Left ventricle myocardium inferior (tissue), 1 donor: ENCODE data around the gene SPATA31C2. TPM values are rescaled to one million over a fixed set of nuclear protein-coding genes. Genes with fewer than 3 reads are reported as not detected.

Experiments
- DNase-seq: peaks from one replicate; pipeline ENCODE4 v3.0.0-alpha.2; 2020
- H3K27ac ChIP-seq: fragments of 200-600 bp; replicated peaks from 2 replicates; pipeline ENCODE4 v1.8.0; 2021
- H3K27me3 ChIP-seq: fragments of 200-600 bp; 2 replicates; pipeline ENCODE4 v1.8.0; 2021; ENCODE audit warnings: low read depth
- H3K36me3 ChIP-seq: fragments of 200-600 bp; 2 replicates; pipeline ENCODE4 v1.8.0; 2021
- H3K4me1 ChIP-seq: fragments of 200-600 bp; 2 replicates; pipeline ENCODE4 v1.8.0; 2021
- H3K4me3 ChIP-seq: fragments of 200-600 bp; 2 replicates; pipeline ENCODE4 v1.8.0; 2021; ENCODE audit warnings: mild to moderate bottlenecking, moderate library complexity
- H3K9me3 ChIP-seq: fragments of 200-600 bp; replicated peaks from 2 replicates; pipeline ENCODE4 v1.8.0; 2021
- intact Hi-C: fragments of 100-400 bp; cut with micrococcal nuclease; formaldehyde crosslinking; loops from one replicate; pipeline ENCODE4 v1.11.0; 2022
- total RNA-seq: library from RNA; stranded (reverse); fragmentation: NEBNext Ultra II Directional; extraction: Animal tissue kit (Norgen Biotek cat#: 25700); gene quantifications from one replicate; pipeline ENCODE4 v1.2.1, GENCODE V29; 2021
- TF ChIP-seq, protein P1 (sequence below): fragments of 200-600 bp; IDR thresholded peaks from 2 replicates; pipeline ENCODE4 v1.8.0; 2021; ENCODE audit warnings: antibody characterized with exemption, mild to moderate bottlenecking, borderline replicate concordance
- donor health status: DM: no; HTN: yes; CAD: no; lungs with severe emphysema.

SPATA31C2 gene
- total RNA-seq, 1 donor from 2014 or later: not detected

DNA sequence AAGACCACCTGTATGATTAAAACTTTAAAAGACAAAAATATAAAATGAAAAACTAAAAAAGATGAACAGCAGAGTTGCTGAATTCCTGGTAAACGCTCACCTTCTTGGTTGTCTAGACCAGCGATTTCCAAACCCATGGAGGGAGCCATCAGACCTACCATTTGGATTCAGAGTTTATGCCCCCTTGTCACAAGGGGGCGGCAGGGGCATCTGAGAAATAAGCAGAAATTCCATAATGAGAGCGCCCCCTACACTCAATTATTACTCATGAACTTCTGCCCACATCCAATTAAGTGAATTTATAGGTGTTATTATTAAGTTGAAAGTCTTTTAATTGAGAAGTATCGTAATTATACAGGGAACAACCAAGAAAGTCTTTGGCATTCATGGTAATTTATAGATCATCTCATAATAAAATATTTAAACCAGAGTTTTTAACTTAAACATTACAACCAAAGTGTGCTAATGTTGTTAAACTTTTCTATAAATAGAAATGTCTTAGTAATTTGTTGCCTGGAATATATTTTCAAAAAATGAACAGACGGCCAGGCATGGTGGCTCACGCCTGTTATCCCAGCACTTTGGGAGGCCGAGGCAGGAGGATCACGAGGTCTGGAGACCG lies 35.2 kb upstream of the SPATA31C2 start:
- Histone ChIP-seq H3K27ac (no peak overlapping the region), H3K27me3 (peaks cover 4% of the 10 kb centered on the region), H3K36me3 (no peaks in the 10 kb centered on the region), H3K4me3 (no peak overlapping the region), H3K9me3 (peaks cover 6% of the 10 kb centered on the region), H3K4me1 (no peaks in the 10 kb centered on the region)
- peak; percentile 46 for DNase-seq
- intact Hi-C loops: no loop called here
- TF ChIP-seq, protein P1, sequence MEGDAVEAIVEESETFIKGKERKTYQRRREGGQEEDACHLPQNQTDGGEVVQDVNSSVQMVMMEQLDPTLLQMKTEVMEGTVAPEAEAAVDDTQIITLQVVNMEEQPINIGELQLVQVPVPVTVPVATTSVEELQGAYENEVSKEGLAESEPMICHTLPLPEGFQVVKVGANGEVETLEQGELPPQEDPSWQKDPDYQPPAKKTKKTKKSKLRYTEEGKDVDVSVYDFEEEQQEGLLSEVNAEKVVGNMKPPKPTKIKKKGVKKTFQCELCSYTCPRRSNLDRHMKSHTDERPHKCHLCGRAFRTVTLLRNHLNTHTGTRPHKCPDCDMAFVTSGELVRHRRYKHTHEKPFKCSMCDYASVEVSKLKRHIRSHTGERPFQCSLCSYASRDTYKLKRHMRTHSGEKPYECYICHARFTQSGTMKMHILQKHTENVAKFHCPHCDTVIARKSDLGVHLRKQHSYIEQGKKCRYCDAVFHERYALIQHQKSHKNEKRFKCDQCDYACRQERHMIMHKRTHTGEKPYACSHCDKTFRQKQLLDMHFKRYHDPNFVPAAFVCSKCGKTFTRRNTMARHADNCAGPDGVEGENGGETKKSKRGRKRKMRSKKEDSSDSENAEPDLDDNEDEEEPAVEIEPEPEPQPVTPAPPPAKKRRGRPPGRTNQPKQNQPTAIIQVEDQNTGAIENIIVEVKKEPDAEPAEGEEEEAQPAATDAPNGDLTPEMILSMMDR: peak; percentile 71

DNA sequence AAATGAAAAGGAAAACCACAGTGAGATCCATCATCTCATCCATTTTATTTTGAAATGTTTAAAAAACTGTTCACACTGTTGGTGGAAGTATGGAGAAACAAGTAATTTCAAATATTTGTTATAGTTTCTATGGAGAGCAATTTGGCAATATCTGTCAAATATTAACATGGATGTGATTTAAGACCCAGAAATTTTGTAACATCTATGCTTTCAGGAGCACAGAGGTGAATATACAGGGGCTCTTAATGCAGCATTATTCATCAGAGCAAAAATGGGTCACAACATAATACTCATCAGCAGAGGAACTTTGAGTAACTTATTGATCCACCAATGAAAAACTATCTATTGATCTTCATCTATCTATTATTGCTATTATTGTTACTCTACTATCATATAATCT lies 31.4 kb upstream of the SPATA31C2 start:
- no peak overlapping the region for H3K27ac ChIP-seq
- intact Hi-C loops: no loop called here
- peaks cover 10% of the 10 kb centered on the region for H3K9me3 ChIP-seq
- H3K27me3 ChIP-seq: peaks cover 4% of the 10 kb centered on the region
- no peak for DNase-seq
- TF ChIP-seq, protein P1: no peak
- no peaks in the 10 kb centered on the region for H3K4me1 ChIP-seq
- H3K4me3 ChIP-seq: no peak overlapping the region
- no peaks in the 10 kb centered on the region for H3K36me3 ChIP-seq

DNA sequence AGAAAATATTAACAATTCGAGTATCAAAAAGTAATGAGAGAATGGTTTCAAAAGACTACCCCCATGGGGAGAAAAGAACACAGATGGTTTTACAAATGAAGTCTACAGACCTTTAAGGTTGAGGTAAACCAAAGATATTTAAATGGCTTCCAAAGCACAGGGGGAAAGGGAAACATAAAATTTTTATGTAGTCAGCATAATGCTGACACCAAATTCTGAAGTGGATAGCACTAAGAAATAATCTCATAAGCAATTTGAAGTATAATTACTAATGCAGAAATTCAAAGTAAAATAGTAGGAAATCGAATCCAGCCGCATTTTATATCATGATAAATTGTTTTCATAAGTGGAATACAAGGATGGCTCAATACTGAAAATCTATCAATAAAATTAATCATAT lies 30.3 kb upstream of the SPATA31C2 start:
- no peaks in the 10 kb centered on the region for H3K4me1 ChIP-seq
- no peaks in the 10 kb centered on the region for H3K36me3 ChIP-seq
- TF ChIP-seq, protein P1: no peak
- H3K27ac ChIP-seq: no peak overlapping the region
- H3K9me3 ChIP-seq: peaks cover 10% of the 10 kb centered on the region
- intact Hi-C loops: no loop called here
- DNase-seq: no peak
- peaks cover 4% of the 10 kb centered on the region for H3K27me3 ChIP-seq
- no peak overlapping the region for H3K4me3 ChIP-seq

DNA sequence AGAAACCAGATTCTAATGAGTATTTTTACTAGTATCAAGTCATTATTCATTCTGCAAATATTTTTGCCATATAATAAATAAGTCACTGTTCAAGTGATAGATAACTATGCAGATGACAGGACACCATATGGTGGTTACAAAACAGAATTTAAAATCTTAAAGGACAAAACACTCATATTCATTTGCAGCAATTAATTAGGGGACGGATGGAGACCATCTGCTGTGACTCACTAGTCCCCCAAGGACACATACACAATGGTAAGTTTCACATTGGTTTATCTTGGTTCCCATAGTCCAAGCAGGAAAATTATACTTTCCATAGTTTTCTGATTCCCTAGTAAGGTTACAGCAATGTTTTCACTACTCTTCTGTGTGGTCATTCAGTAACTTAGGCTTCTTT lies 28.4 kb upstream of the SPATA31C2 start:
- DNase-seq: no peak
- intact Hi-C loops: no loop called here
- peaks cover 10% of the 10 kb centered on the region for H3K9me3 ChIP-seq

DNA sequence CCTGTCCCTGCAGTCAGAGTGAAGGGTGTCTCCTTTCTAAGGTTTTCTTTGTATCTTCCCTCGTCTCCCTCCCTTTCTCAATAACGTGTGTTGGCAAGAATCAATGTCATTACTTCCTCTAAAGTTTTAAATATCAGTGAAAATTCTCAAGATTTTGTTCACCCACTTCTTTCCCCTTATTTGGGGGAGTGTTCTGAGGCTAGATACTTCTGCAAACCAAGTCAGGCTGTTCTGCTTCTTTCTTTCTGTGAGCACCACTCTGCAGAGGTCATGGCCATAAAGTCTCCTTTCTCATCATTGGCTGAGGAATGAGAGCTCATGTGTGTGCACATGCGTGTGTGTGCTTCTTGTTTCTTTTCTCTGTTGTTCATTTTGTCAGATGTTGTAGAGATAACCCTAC lies 26.6 kb upstream of the SPATA31C2 start:
- no peak overlapping the region for H3K4me3 ChIP-seq
- H3K36me3 ChIP-seq: no peaks in the 10 kb centered on the region
- no peak for DNase-seq
- intact Hi-C loops: no loop called here
- H3K4me1 ChIP-seq: no peaks in the 10 kb centered on the region
- TF ChIP-seq, protein P1: no peak
- peaks cover 22% of the 10 kb centered on the region for H3K27me3 ChIP-seq
- H3K9me3 ChIP-seq: peaks cover 10% of the 10 kb centered on the region
- no peak overlapping the region for H3K27ac ChIP-seq

More for the DNA sequence above, 28.4 kb upstream of the SPATA31C2 start:
- TF ChIP-seq, protein P1: no peak
- no peak overlapping the region for H3K4me3 ChIP-seq
- peaks cover 5% of the 10 kb centered on the region for H3K27me3 ChIP-seq
- H3K4me1 ChIP-seq: no peaks in the 10 kb centered on the region
- H3K36me3 ChIP-seq: no peaks in the 10 kb centered on the region
- H3K27ac ChIP-seq: no peak overlapping the region
